Fibroblast of lung (primary cell): Measurements from ENCODE around the gene POLR2L. TPM values are rescaled to one million over a fixed set of nuclear protein-coding genes. Genes with fewer than 3 reads are reported as not detected.

Experiments used
- DNase-seq, 2 donors: peaks; one replicate each; pipeline versions ENCODE4 v3.0.0 to v3.0.0-alpha.2; 2010; ENCODE audit warnings: low read depth in 2 of 2
- H2AFZ ChIP-seq: 2 replicates; pipeline ENCODE4 v1.5.1; 2012; ENCODE audit warnings: low read length, control low read depth, inconsistent platforms
- H3K27ac ChIP-seq: 2 replicates; pipeline ENCODE4 v1.5.1; 2011; ENCODE audit warnings: low read length, control low read depth; ENCODE audit not compliant: insufficient read depth
- H3K27me3 ChIP-seq: 2 replicates; pipeline ENCODE4 v1.5.1; 2011; ENCODE audit warnings: mild to moderate bottlenecking, low read length; ENCODE audit not compliant: control insufficient read depth, insufficient read depth
- H3K36me3 ChIP-seq: 2 replicates; pipeline ENCODE4 v1.5.1; 2011; ENCODE audit warnings: low read length; ENCODE audit not compliant: control insufficient read depth, insufficient read depth
- H3K4me1 ChIP-seq: 2 replicates; pipeline ENCODE4 v1.5.1; 2011; ENCODE audit warnings: low read length; ENCODE audit not compliant: control insufficient read depth, insufficient read depth; ENCODE audit errors: extremely low read depth
- H3K4me2 ChIP-seq: 2 replicates; pipeline ENCODE4 v1.5.1; 2011; ENCODE audit warnings: low read length, control low read depth; ENCODE audit not compliant: insufficient read depth; ENCODE audit errors: extremely low read depth
- H3K4me3 ChIP-seq, 4 experiments: fragments of 200-600 bp in 1 of 4; sonication (generic) in 1 of 4; replicated peaks in 1 of 4; 2 replicates each; pipeline ENCODE4 v1.5.1; 2011 to 2016; ENCODE audit warnings: low read length in 4 of 4, low read depth in 3 of 4, mild to moderate bottlenecking in 3 of 4, control low read depth in 2 of 4, inconsistent platforms in 1 of 4, mixed read lengths in 1 of 4; ENCODE audit not compliant: insufficient read depth in 1 of 4; ENCODE audit errors: control extremely low read depth in 1 of 4
- H3K79me2 ChIP-seq: 2 replicates; pipeline ENCODE4 v1.5.1; 2012; ENCODE audit warnings: mild to moderate bottlenecking, low read length, inconsistent platforms; ENCODE audit not compliant: control insufficient read depth, insufficient read depth
- H3K9ac ChIP-seq: 2 replicates; pipeline ENCODE4 v1.5.1; 2011; ENCODE audit warnings: mild to moderate bottlenecking, low read length, control low read depth; ENCODE audit not compliant: insufficient read depth
- H3K9me3 ChIP-seq: 2 replicates; pipeline ENCODE4 v1.5.1; 2012; ENCODE audit warnings: low read depth, low read length; ENCODE audit not compliant: control insufficient read depth, insufficient read depth
- H4K20me1 ChIP-seq: 2 replicates; pipeline ENCODE4 v1.5.1; 2011; ENCODE audit warnings: low read length; ENCODE audit not compliant: control insufficient read depth, insufficient read depth; ENCODE audit errors: extremely low read depth
- CTCF ChIP-seq, 2 donors: IDR thresholded peaks in 1 of 2; conservative IDR thresholded peaks in 1 of 2; 1 replicate in 1 of 2; 2 replicates in 1 of 2; pipeline ENCODE4 v1.5.1; 2011 to 2012; ENCODE audit warnings: low read length in 2 of 2, control low read depth in 1 of 2, inconsistent platforms in 1 of 2, low read depth in 1 of 2, mild to moderate bottlenecking in 1 of 2
- EZH2 ChIP-seq: IDR thresholded peaks from 2 replicates; pipeline ENCODE4 v1.5.1; 2012; ENCODE audit warnings: low read length, control low read depth, mild to moderate bottlenecking; ENCODE audit errors: missing control alignments
- polyA plus RNA-seq, 2 donors: library from polyadenylated mRNA; depleted of rRNA in 1 of 2; stranded (reverse) in 1 of 2; unstranded in 1 of 2; fragments of >200 nt; gene quantifications; 2 replicates each; pipeline ENCODE4 v1.2.1, GENCODE V29; 2011 to 2012; ENCODE audit warnings: missing spikeins in 1 of 2
- total RNA-seq: library from RNA; depleted of rRNA; stranded (reverse); fragments of >200 nt; gene quantifications from 2 replicates; pipeline ENCODE4 v1.2.1, GENCODE V29; 2014

Gene POLR2L
- total and polyA plus RNA-seq, 2 donors (not counting 1 experiment from before 2014, with no cell fraction given), result 181 to 196 TPM

- Histone ChIP-seq H4K20me1 (no peaks in the 10 kb centered on the region), H3K4me3 (no peak overlapping the region)
- TF ChIP-seq EZH2, result no peak
These were observed 25.6 kb upstream of the POLR2L start for GRCh38 chr11:867856-868358.

GRCh38 chr11:866481-866880, 24.2 kb upstream of the POLR2L start:
- Histone ChIP-seq H3K79me2 (no peaks in the 10 kb centered on the region), H3K4me1 (no peaks in the 10 kb centered on the region), H3K36me3 (peaks cover 26% of the 10 kb centered on the region), H3K27ac (no peak overlapping the region), H3K4me2 (no peak overlapping the region), H2AFZ (no peak overlapping the region), H3K9me3 (no peaks in the 10 kb centered on the region), H3K4me3 (no peak overlapping the region), H3K9ac (no peak overlapping the region), H3K27me3 (no peaks in the 10 kb centered on the region), H4K20me1 (no peaks in the 10 kb centered on the region)
- no peak for DNase-seq
- no peak for TF ChIP-seq EZH2
- TF ChIP-seq CTCF (conservative IDR thresholded peaks at IDR 0.05 in 1 of 2, IDR thresholded peaks at IDR 0.05 in 1 of 2; ENCODE audit: low read depth in 1 of 2, low read length in 2 of 2), result no peak

More at GRCh38 chr11:867856-868358, 25.6 kb upstream of the POLR2L start:
- no peak for DNase-seq
- Histone ChIP-seq H3K9ac (no peak overlapping the region), H3K27me3 (no peaks in the 10 kb centered on the region), H3K4me1 (peaks cover 8% of the 10 kb centered on the region), H3K36me3 (peaks cover 17% of the 10 kb centered on the region), H3K4me2 (no peak overlapping the region), H2AFZ (no peak overlapping the region), H3K79me2 (no peaks in the 10 kb centered on the region), H3K27ac (no peak overlapping the region), H3K9me3 (no peaks in the 10 kb centered on the region)

DNA sequence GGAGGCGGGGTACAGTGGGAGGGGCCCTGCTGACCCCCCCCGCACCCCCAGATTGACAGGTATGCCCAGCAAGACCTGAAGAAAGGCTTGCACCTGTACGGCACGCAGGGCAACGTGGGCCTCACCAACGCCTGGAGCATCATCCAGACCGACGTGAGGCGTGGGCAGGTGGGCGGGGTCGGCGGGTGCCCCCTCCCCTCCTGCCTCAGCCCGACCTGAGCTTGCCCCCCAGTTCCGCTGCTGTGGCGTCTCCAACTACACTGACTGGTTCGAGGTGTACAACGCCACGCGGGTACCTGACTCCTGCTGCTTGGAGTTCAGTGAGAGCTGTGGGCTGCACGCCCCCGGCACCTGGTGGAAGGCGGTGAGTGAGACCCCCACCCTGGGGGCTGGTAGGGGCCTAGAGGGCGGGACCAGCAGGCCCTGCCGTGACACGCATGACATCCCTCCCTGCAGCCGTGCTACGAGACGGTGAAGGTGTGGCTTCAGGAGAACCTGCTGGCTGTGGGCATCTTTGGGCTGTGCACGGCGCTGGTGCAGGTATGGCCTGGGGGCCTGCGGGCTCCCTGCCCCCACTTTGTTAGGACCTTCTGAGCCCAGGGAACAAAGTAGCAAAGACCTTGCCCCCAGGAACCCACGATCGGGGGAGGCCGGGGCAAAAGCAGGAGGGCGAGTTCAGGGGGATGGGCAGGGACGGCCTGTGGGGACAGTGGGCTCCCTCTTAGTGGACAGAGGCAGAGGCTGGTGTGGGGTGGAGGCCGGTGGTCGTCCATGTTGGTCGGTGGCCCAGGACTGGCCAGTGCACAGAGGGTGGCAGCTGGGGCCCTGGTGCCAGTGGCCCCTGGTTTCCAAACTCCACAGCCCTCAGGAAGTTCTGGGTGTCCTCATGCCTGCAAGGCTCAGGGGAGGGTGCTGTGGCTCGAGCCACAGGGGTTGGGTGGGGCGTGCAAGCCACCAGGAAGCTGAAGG, 23.4 kb upstream of the POLR2L start:
- no peaks in the 10 kb centered on the region for H3K4me1 ChIP-seq
- no peak for TF ChIP-seq EZH2
- no peaks in the 10 kb centered on the region for H3K27me3 ChIP-seq
- no peaks in the 10 kb centered on the region for H4K20me1 ChIP-seq
- DNase-seq, result no peak
- no peak overlapping the region for H3K4me3 ChIP-seq
- peaks cover 2% of the 10 kb centered on the region for H3K79me2 ChIP-seq
- H3K36me3 ChIP-seq, result peaks cover 26% of the 10 kb centered on the region
- no peak overlapping the region for H2AFZ ChIP-seq
- no peaks in the 10 kb centered on the region for H3K9me3 ChIP-seq
- H3K4me2 ChIP-seq, result no peak overlapping the region
- H3K9ac ChIP-seq, result no peak overlapping the region
- no peak overlapping the region for H3K27ac ChIP-seq
